HEK293T (cell line): Measurements from ENCODE around the gene TXNDC11.

Source experiments
- ARNT ChIP-seq: fragments of 450-650 bp; IDR thresholded peaks from 2 replicates; pipeline ENCODE4 v1.6.1; 2017; ENCODE audit warnings: mild to moderate bottlenecking
- ELF4 ChIP-seq: fragments of 450-650 bp; IDR thresholded peaks from 2 replicates; pipeline ENCODE4 v1.6.1; 2017; ENCODE audit warnings: antibody characterized with exemption
- FOXK2 ChIP-seq: fragments of 450-650 bp; IDR thresholded peaks from 2 replicates; pipeline ENCODE4 v1.6.1; 2016; ENCODE audit warnings: mild to moderate bottlenecking
- FOXM1 ChIP-seq: fragments of 450-650 bp; IDR thresholded peaks from 2 replicates; pipeline ENCODE4 v1.6.1; 2017; ENCODE audit warnings: mild to moderate bottlenecking, borderline replicate concordance
- L3MBTL2 ChIP-seq: fragments of 450-650 bp; conservative IDR thresholded peaks from 2 replicates; pipeline ENCODE4 v1.6.1; 2016; ENCODE audit warnings: mild to moderate bottlenecking
- SP1 ChIP-seq: fragments of 450-650 bp; IDR thresholded peaks from 2 replicates; pipeline ENCODE4 v1.6.1; 2017
- SUZ12 ChIP-seq: fragments of 450-650 bp; IDR thresholded peaks from 2 replicates; pipeline ENCODE4 v1.6.1; 2016; ENCODE audit warnings: mild to moderate bottlenecking
- TARDBP ChIP-seq: fragments of 450-650 bp; IDR thresholded peaks from 2 replicates; pipeline ENCODE4 v1.6.1; 2016
- TF ChIP-seq, protein P1 (sequence below): fragments of 450-650 bp; IDR thresholded peaks from 2 replicates; pipeline ENCODE4 v1.6.1; 2016

DNA sequence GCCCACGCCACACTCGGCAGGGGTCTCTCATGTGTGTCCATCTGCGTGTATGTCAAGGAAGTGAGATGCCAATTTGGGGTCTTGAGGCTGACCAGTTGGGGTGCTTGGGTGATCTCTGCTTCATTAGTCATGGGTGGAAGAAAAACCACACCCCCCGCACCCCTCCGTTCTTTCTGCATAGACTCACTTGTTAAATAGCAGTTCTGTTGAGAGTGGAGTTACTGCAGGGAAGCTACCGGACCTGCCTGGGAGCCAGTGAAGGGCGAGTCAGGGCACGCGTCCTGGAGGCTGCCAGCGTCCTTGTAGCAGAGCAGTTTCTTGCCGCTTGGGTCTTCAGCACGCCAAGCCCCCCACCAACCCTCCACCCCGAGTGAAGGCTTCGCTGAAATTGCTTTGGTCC is 65.9 kb downstream of the TXNDC11 start:
- TF ChIP-seq SUZ12 = no peak
- TF ChIP-seq ARNT = no peak
- TF ChIP-seq ELF4 = no peak
- no peak for TF ChIP-seq FOXK2
- TF ChIP-seq TARDBP = no peak
- no peak for TF ChIP-seq FOXM1
- TF ChIP-seq SP1 = no peak
- TF ChIP-seq L3MBTL2 = no peak
- TF ChIP-seq, protein P1, sequence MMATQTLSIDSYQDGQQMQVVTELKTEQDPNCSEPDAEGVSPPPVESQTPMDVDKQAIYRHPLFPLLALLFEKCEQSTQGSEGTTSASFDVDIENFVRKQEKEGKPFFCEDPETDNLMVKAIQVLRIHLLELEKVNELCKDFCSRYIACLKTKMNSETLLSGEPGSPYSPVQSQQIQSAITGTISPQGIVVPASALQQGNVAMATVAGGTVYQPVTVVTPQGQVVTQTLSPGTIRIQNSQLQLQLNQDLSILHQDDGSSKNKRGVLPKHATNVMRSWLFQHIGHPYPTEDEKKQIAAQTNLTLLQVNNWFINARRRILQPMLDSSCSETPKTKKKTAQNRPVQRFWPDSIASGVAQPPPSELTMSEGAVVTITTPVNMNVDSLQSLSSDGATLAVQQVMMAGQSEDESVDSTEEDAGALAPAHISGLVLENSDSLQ = no peak
